Measurements from ENCODE around the gene BCAS1. TPM values are rescaled to one million over a fixed set of nuclear protein-coding genes. Genes with fewer than 3 reads are reported as not detected.

BCAS1 gene
- total and polyA plus RNA-seq, 2 donors (not counting 1 experiment from before 2014, with no cell fraction given): 0.97 to 1.1 TPM

DNA sequence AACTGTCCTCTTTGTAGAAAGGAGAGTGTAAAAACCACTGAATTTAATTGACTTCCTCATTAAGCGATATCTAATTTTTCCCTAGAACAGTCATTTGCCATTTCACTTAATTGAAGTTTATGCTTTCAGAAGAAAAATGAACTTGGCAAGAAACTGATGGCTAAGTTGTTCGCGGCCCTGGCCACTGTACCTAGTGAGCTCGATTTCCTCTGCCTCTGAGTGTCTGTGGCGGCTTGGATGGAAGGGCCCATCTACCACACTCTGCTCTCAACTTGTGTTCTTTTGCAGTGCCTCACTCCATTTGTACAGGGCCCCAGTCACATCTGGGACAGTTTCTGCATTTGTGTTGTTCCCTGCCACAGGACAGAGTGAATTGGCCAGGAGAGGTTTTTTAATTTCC lies 102.9 kb downstream of the BCAS1 start:
- Mint-ChIP-seq H3K27me3 (peaks cover 30% of the 10 kb centered on the region), H3K4me3 (no peak overlapping the region), H3K27ac (no peak overlapping the region), H3K4me1 (no peaks in the 10 kb centered on the region), H3K9me3 (ENCODE audit: insufficient read depth) (no peaks in the 10 kb centered on the region)
- no peaks in the 10 kb centered on the region for H3K79me2 ChIP-seq (ENCODE audit: control insufficient read depth, insufficient read depth, low read length)
- WGBS (ENCODE audit: insufficient coverage): 97% methylated on average over 4 of the region's 5 CpGs
- CTCF ChIA-PET: interaction anchor here (1.4 kb wide), 1 partner anchor 77 kb away, joined by 4 read pairs; no protein-coding TSS in a partner anchor
- H3K27ac ChIP-seq (ENCODE audit: low read length in 2 of 2): no peak overlapping the region
- H3K9me3 ChIP-seq (ENCODE audit: control extremely low read depth in 1 of 3, control insufficient read depth in 2 of 3, insufficient read depth in 1 of 3, low read length in 2 of 3): peaks cover 0 to 1% (median 0%) of the 10 kb centered on the region in 3 donors
- H3K27me3 ChIP-seq (replicated peaks in 1 of 4; ENCODE audit: control extremely low read depth in 1 of 4, control insufficient read depth in 3 of 4, insufficient read depth in 4 of 4, low read length in 3 of 4): no peaks in the 10 kb centered on the region
- no peak overlapping the region for H3K4me2 ChIP-seq (replicated peaks; ENCODE audit: low read depth, low read length, poor library complexity, severe bottlenecking)
- H3K36me3 ChIP-seq (replicated peaks in 1 of 2; ENCODE audit: control extremely low read depth in 1 of 2, control insufficient read depth in 1 of 2, extremely low read depth in 1 of 2, insufficient read depth in 2 of 2, low read length in 1 of 2): no peaks in the 10 kb centered on the region
- POLR2A ChIA-PET: no interaction called here
- TF ChIP-seq, protein P1, sequence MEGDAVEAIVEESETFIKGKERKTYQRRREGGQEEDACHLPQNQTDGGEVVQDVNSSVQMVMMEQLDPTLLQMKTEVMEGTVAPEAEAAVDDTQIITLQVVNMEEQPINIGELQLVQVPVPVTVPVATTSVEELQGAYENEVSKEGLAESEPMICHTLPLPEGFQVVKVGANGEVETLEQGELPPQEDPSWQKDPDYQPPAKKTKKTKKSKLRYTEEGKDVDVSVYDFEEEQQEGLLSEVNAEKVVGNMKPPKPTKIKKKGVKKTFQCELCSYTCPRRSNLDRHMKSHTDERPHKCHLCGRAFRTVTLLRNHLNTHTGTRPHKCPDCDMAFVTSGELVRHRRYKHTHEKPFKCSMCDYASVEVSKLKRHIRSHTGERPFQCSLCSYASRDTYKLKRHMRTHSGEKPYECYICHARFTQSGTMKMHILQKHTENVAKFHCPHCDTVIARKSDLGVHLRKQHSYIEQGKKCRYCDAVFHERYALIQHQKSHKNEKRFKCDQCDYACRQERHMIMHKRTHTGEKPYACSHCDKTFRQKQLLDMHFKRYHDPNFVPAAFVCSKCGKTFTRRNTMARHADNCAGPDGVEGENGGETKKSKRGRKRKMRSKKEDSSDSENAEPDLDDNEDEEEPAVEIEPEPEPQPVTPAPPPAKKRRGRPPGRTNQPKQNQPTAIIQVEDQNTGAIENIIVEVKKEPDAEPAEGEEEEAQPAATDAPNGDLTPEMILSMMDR (IDR thresholded peaks at IDR 0.05): no peak
- TF ChIP-seq EZH2 (IDR thresholded peaks at IDR 0.05; ENCODE audit: borderline replicate concordance, insufficient read depth, low read depth, low read length, poor library complexity, severe bottlenecking): no peak
- no peak for ATAC-seq (ENCODE audit: low read depth)
- H2AFZ ChIP-seq (ENCODE audit: insufficient read depth, low read depth, low read length, poor library complexity, severe bottlenecking): no peak overlapping the region
- H3K9ac ChIP-seq (ENCODE audit: low read length): no peak overlapping the region
- no peak overlapping the region for H3K4me3 ChIP-seq (ENCODE audit: control extremely low read depth in 1 of 5, extremely low read depth in 1 of 5, insufficient read depth in 1 of 5, low read depth in 2 of 5, low read length in 4 of 5)
- intact Hi-C loops (cut with micrococcal nuclease): no loop called here
- no peaks in the 10 kb centered on the region for H4K20me1 ChIP-seq (ENCODE audit: control insufficient read depth, insufficient read depth, low read length, poor library complexity, severe bottlenecking)
- DNase-seq: no peak
- H3K4me1 ChIP-seq (ENCODE audit: control insufficient read depth in 2 of 2, insufficient read depth in 2 of 2, low read length in 2 of 2): no peaks in the 10 kb centered on the region

DNA sequence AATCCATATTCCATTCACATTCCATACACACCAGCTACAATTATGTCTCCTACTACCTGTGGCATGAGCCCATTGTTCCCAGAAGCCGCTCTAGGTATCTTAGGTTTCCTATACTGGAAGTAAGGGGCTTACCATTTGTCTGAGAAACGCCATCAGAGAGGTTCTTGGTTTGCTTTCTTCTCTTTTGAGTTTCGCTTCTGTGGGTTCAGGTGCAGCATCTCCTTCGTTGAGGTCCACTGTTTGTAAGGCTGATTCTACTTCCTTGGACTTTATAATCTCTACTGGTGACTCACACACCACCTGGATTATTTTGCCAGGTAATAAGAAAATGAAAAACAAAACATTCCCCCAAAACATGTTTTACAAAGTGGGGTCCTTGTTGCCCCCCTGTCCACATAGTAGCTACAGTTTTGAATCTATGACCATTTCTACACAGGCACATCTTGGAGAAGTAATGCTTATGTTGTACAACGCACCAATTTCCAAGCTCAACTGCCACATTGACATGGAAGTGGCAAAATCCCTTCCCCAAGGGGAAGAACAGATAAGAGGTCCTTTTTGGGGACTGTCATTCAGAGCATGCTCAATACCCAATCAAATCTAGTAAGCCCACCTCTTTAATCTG lies 103.5 kb downstream of the BCAS1 start:
- TF ChIP-seq, protein P1 (IDR thresholded peaks at IDR 0.05): no peak
- TF ChIP-seq EZH2 (IDR thresholded peaks at IDR 0.05; ENCODE audit: borderline replicate concordance, insufficient read depth, low read depth, low read length, poor library complexity, severe bottlenecking): no peak
- H3K4me1 Mint-ChIP-seq: no peaks in the 10 kb centered on the region
- no peaks in the 10 kb centered on the region for H3K4me1 ChIP-seq (ENCODE audit: control insufficient read depth in 2 of 2, insufficient read depth in 2 of 2, low read length in 2 of 2)
- WGBS (ENCODE audit: insufficient coverage): 100% methylated on average over 1 of the region's 5 CpGs
- H3K9me3 Mint-ChIP-seq (ENCODE audit: insufficient read depth): no peaks in the 10 kb centered on the region
- ChIA-PET CTCF (no interaction called here), POLR2A (no interaction called here)
- H3K4me3 Mint-ChIP-seq: no peak overlapping the region
- H3K27me3 ChIP-seq (replicated peaks in 1 of 4; ENCODE audit: control extremely low read depth in 1 of 4, control insufficient read depth in 3 of 4, insufficient read depth in 4 of 4, low read length in 3 of 4): no peaks in the 10 kb centered on the region
- H4K20me1 ChIP-seq (ENCODE audit: control insufficient read depth, insufficient read depth, low read length, poor library complexity, severe bottlenecking): no peaks in the 10 kb centered on the region
- H3K79me2 ChIP-seq (ENCODE audit: control insufficient read depth, insufficient read depth, low read length): no peaks in the 10 kb centered on the region
- H3K9me3 ChIP-seq (ENCODE audit: control extremely low read depth in 1 of 3, control insufficient read depth in 2 of 3, insufficient read depth in 1 of 3, low read length in 2 of 3): peaks cover 0 to 1% (median 0%) of the 10 kb centered on the region in 3 donors
- no peak overlapping the region for H3K27ac ChIP-seq (ENCODE audit: low read length in 2 of 2)
- peaks cover 35% of the 10 kb centered on the region for H3K27me3 Mint-ChIP-seq
- H3K4me2 ChIP-seq (replicated peaks; ENCODE audit: low read depth, low read length, poor library complexity, severe bottlenecking): no peak overlapping the region
- ATAC-seq (ENCODE audit: low read depth) (no peak), DNase-seq (no peak)
- no peak overlapping the region for H3K4me3 ChIP-seq (ENCODE audit: control extremely low read depth in 1 of 5, extremely low read depth in 1 of 5, insufficient read depth in 1 of 5, low read depth in 2 of 5, low read length in 4 of 5)
- intact Hi-C loops (cut with micrococcal nuclease): no loop called here
- H2AFZ ChIP-seq (ENCODE audit: insufficient read depth, low read depth, low read length, poor library complexity, severe bottlenecking): no peak overlapping the region
- H3K36me3 ChIP-seq (replicated peaks in 1 of 2; ENCODE audit: control extremely low read depth in 1 of 2, control insufficient read depth in 1 of 2, extremely low read depth in 1 of 2, insufficient read depth in 2 of 2, low read length in 1 of 2): no peaks in the 10 kb centered on the region
- H3K9ac ChIP-seq (ENCODE audit: low read length): no peak overlapping the region
- H3K27ac Mint-ChIP-seq: no peak overlapping the region

All from B cell (primary cell).